ENCODE measurements around the gene NECTIN1.

DNA sequence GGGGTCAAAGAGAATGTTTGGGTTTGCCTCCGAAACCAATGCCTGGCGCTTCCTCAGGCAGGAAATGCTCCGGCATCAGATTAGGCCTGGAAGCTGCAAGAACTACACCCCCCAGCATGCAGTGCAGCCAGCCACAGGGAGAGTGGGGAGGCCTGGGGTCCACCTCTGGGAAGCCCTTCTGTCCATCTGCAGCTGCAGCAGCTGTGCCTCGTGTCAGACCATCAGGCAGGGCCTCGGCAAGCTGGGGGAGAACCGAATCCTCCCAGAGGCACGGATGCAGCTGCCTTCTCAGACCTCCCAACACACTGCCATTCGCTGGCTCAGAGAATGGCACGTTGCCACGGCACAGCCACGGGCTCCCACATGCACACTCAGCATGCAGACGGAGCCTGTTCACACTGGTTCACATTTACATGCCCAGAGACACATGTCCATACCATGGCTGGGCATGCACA lies 57.4 kb downstream of the NECTIN1 start:
- TF ChIP-seq POLR2A (IDR thresholded peaks at IDR 0.05) (no peak), POLR2AphosphoS5 (IDR thresholded peaks at IDR 0.05; ENCODE audit: insufficient read depth in 1 of 2, low read depth in 1 of 2) (no peak)
- TF ChIP-seq, protein P1, sequence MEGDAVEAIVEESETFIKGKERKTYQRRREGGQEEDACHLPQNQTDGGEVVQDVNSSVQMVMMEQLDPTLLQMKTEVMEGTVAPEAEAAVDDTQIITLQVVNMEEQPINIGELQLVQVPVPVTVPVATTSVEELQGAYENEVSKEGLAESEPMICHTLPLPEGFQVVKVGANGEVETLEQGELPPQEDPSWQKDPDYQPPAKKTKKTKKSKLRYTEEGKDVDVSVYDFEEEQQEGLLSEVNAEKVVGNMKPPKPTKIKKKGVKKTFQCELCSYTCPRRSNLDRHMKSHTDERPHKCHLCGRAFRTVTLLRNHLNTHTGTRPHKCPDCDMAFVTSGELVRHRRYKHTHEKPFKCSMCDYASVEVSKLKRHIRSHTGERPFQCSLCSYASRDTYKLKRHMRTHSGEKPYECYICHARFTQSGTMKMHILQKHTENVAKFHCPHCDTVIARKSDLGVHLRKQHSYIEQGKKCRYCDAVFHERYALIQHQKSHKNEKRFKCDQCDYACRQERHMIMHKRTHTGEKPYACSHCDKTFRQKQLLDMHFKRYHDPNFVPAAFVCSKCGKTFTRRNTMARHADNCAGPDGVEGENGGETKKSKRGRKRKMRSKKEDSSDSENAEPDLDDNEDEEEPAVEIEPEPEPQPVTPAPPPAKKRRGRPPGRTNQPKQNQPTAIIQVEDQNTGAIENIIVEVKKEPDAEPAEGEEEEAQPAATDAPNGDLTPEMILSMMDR (IDR thresholded peaks at IDR 0.05), result no peak
